OCI-LY7 (cell line): ENCODE results near the gene OSBPL7. TPM values are rescaled to one million over a fixed set of nuclear protein-coding genes. Genes with fewer than 3 reads are reported as not detected.

ENCODE experiments used
- BruUV-seq: library from RNA; stranded (reverse); fragments of 400-500 nt; replicated peaks from 2 replicates; lab custom pipeline; 2021; lab: Mats Ljungman, UMichigan
- CTCF ChIA-PET: fragments of 300-600 bp; sonication (Branson Sonifier 250); formaldehyde crosslinking; loops from one replicate; lab custom pipeline; 2022; ENCODE audit warnings: antibody characterized with exemption; ENCODE audit not compliant: unreplicated experiment; lab: Charles Lee
- POLR2A ChIA-PET: fragments of 300-600 bp; sonication (Branson Sonifier 250); formaldehyde crosslinking; loops from one replicate; lab custom pipeline; 2022; ENCODE audit warnings: antibody characterized with exemption; lab: Charles Lee
- DNase-seq: peaks from one replicate; pipeline ENCODE4 v3.0.0-alpha.2; 2015; ENCODE audit warnings: low spot score
- H2AFZ ChIP-seq: fragments of 200-600 bp; sonication (generic), shearing (Covaris generic); 2 replicates; pipeline ENCODE4 v1.6.1; 2014; ENCODE audit warnings: mild to moderate bottlenecking, antibody characterized with exemption, low read length, moderate library complexity
- H3K27ac ChIP-seq: fragments of 200-600 bp; sonication (generic); 2 replicates; pipeline ENCODE4 v1.5.1; 2014; ENCODE audit warnings: mixed run types, low read depth, mild to moderate bottlenecking, moderate library complexity, low read length, inconsistent platforms; ENCODE audit not compliant: poor library complexity, severe bottlenecking
- H3K36me3 ChIP-seq: fragments of 200-600 bp; sonication (generic); 2 replicates; pipeline ENCODE4 v1.6.1; 2014; ENCODE audit warnings: mild to moderate bottlenecking, antibody characterized with exemption, low read length, moderate library complexity, mixed read lengths; ENCODE audit not compliant: insufficient read depth
- H3K4me1 ChIP-seq: fragments of 200-600 bp; sonication (generic); 2 replicates; pipeline ENCODE4 v1.5.1; 2014; ENCODE audit warnings: mild to moderate bottlenecking, low read length; ENCODE audit not compliant: insufficient read depth, poor library complexity, severe bottlenecking
- H3K4me2 ChIP-seq: fragments of 200-600 bp; sonication (generic); 2 replicates; pipeline ENCODE4 v1.6.1; 2014; ENCODE audit warnings: mild to moderate bottlenecking, low read length
- H3K4me3 ChIP-seq: fragments of 200-600 bp; sonication (generic); 2 replicates; pipeline ENCODE4 v1.5.1; 2014; ENCODE audit warnings: mild to moderate bottlenecking, low read depth, low read length; ENCODE audit not compliant: poor library complexity, severe bottlenecking
- H3K79me2 ChIP-seq: fragments of 200-600 bp; sonication (generic); 2 replicates; pipeline ENCODE4 v1.6.1; 2016; ENCODE audit warnings: low read depth, mild to moderate bottlenecking, low read length, moderate library complexity, mixed read lengths; ENCODE audit not compliant: insufficient read depth
- H3K9me2 ChIP-seq: fragments of 200-600 bp; sonication (generic); 2 replicates; pipeline ENCODE4 v1.6.1; 2016; ENCODE audit warnings: mild to moderate bottlenecking, low read length, mixed read lengths; ENCODE audit not compliant: insufficient read depth
- H3K9me3 ChIP-seq: fragments of 200-600 bp; sonication (generic); 2 replicates; pipeline ENCODE4 v1.6.1; 2014; ENCODE audit warnings: mild to moderate bottlenecking, mixed run types, low read length, mixed read lengths
- H4K20me1 ChIP-seq: fragments of 200-600 bp; sonication (generic); 2 replicates; pipeline ENCODE4 v1.6.1; 2014; ENCODE audit warnings: mild to moderate bottlenecking, antibody characterized with exemption, low read length, moderate library complexity, mixed read lengths; ENCODE audit not compliant: insufficient read depth
- CTCF ChIP-seq: fragments of 200-600 bp; sonication (generic); conservative IDR thresholded peaks from 2 replicates; pipeline ENCODE4 v1.5.1; 2014; ENCODE audit warnings: mild to moderate bottlenecking, antibody characterized with exemption, low read length, moderate library complexity, mixed read lengths
- EZH2phosphoT487 ChIP-seq: fragments of 200-600 bp; sonication (generic); IDR thresholded peaks from 2 replicates; pipeline ENCODE4 v1.6.1; 2018; ENCODE audit warnings: low read depth, borderline replicate concordance, mild to moderate bottlenecking, mixed run types, antibody characterized with exemption, low read length, moderate library complexity, mixed read lengths
- intact Hi-C: fragments of 100-400 bp; cut with micrococcal nuclease; formaldehyde crosslinking; loops from one replicate; pipeline ENCODE4 v1.10.0; 2022; ENCODE audit not compliant: unreplicated experiment
- total RNA-seq, 2 experiments: library from RNA; depleted of rRNA in 1 of 2; stranded (reverse); fragments of >200 nt in 1 of 2; shearing (Covaris generic) in 1 of 2; gene quantifications; 2 replicates each; pipeline ENCODE4 v1.2.3, GENCODE V29; 2014 to 2022

OSBPL7 gene
- total RNA-seq, 2 experiments from 2014 or later, result 24.4 to 35.7 TPM

- H3K9me2 ChIP-seq, result no peaks in the 10 kb centered on the region
- H3K36me3 ChIP-seq, result no peaks in the 10 kb centered on the region
- no peak for DNase-seq
- ChIA-PET CTCF (no interaction called here), POLR2A (no interaction called here)
- BruUV-seq, result no TSS peak
- no peak overlapping the region for H3K4me2 ChIP-seq
- H3K79me2 ChIP-seq, result no peaks in the 10 kb centered on the region
- no peaks in the 10 kb centered on the region for H3K4me1 ChIP-seq
- no peak for TF ChIP-seq CTCF
- no peaks in the 10 kb centered on the region for H4K20me1 ChIP-seq
- no peak overlapping the region for H3K4me3 ChIP-seq
- no peaks in the 10 kb centered on the region for H3K9me3 ChIP-seq
- intact Hi-C loops, result no loop called here
- H3K27ac ChIP-seq, result no peak overlapping the region
- H2AFZ ChIP-seq, result no peak overlapping the region
These were observed 30.1 kb upstream of the OSBPL7 start for GRCh38 chr17:47851764-47852112.

- intact Hi-C loops, result no loop called here
- no TSS peak for BruUV-seq
- no peak for DNase-seq
- no peaks in the 10 kb centered on the region for H4K20me1 ChIP-seq
- ChIA-PET CTCF (no interaction called here), POLR2A (no interaction called here)
- no peak within 1 kb of the TSS for H3K4me3 ChIP-seq
- no peaks in the 10 kb centered on the region for H3K4me1 ChIP-seq
- H3K27ac ChIP-seq, result no peak within 1 kb of the TSS
- no peaks in the 10 kb centered on the region for H3K79me2 ChIP-seq
- H3K36me3 ChIP-seq, result no peaks in the 10 kb centered on the region
- H3K9me3 ChIP-seq, result no peaks in the 10 kb centered on the region
- no peak within 1 kb of the TSS for H2AFZ ChIP-seq
- no peak within 1 kb of the TSS for H3K4me2 ChIP-seq
- TF ChIP-seq CTCF (no peak), EZH2phosphoT487 (no peak)
- no peaks in the 10 kb centered on the region for H3K9me2 ChIP-seq
These were observed 29.3 kb upstream of the OSBPL7 start, which contains the start of gene SP6 for GRCh38 chr17:47850692-47851573. Gene SP6 (minus strand): TSS chr17:47851163. CDS start chr17:47848429, 2,734 bp downstream.

- no peak overlapping the region for H3K4me3 ChIP-seq
- TF ChIP-seq EZH2phosphoT487 (no peak), CTCF (no peak)
- ChIA-PET CTCF (no interaction called here), POLR2A (no interaction called here)
- intact Hi-C loops, result no loop called here
- H3K79me2 ChIP-seq, result no peaks in the 10 kb centered on the region
- H3K4me1 ChIP-seq, result no peaks in the 10 kb centered on the region
- no peak overlapping the region for H3K4me2 ChIP-seq
- no TSS peak for BruUV-seq
- H3K36me3 ChIP-seq, result no peaks in the 10 kb centered on the region
- no peaks in the 10 kb centered on the region for H4K20me1 ChIP-seq
- H3K9me2 ChIP-seq, result no peaks in the 10 kb centered on the region
- DNase-seq, result no peak
- H3K27ac ChIP-seq, result no peak overlapping the region
- no peak overlapping the region for H2AFZ ChIP-seq
- no peaks in the 10 kb centered on the region for H3K9me3 ChIP-seq
These were observed 28.7 kb upstream of the OSBPL7 start for GRCh38 chr17:47850373-47850691.
